T-helper 1 cell (primary cell): ENCODE measurements around the gene MAP2.
"Not testable (repeated sequence)": the region's sequence is repeated elsewhere in the genome, so short reads cannot be mapped to it uniquely, and the experiment has no call there.

Source experiments
- DNase-seq, 5 donors: peaks; one replicate each; pipeline ENCODE4 v3.0.0-alpha.2; 2012 to 2020

The MAP2 gene

DNA sequence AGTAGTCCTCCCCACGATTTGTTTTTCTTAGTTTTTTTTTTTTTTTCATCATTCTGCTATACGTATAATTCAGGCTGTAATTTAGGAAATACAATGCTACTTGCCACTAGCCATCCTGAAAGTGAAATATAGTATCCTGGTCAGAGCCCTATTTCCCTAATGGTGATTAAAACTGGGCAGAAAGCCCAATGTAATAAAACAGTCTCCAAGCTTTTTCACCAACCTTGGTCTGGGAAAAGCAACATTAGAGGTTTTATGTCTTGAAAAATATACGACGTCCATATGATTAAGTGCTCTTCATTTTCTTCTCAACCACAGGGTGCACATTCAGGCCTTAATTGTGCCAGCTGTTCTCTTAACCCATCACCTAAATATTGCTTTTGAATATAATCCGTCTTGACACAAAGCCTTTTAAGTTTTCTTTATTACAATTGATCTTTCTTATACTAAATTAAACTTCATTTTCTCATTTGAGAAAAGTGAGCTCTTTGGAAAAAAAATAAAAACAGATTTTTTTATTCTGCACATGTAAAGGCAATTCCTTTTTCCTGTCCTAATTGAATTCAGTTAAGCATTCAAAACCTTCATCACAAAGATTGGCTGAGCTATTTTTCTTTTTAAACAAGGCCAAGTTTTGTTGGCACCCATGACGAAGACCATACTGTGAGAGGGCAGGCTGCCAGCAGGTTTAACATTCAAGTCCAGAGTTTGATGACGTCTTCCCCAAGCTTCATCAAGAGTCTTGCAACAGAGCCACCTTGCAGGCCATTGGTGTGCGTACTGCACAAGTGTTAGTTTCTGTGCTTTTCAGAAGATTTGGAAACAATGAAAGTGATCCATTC is 52.7 kb downstream of the MAP2 start:
- no peak for DNase-seq

DNA sequence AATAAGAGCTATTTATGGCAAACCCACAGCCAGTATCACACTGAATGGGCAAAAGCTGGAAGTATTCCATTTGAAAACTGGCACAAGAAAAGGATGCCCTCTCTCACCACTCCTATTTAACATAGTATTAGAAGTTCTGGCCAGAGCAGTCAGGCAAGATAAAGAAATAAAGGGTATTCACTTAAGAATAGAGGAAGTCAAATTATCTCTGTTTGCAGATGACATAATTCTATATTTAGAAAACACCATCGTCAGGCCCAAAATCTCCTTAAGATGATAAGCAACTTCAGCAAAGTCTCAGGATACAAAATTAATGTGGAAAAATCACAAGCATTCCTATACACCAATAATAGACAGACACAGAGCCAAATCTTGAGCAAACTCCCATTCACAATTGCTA is 68.4 kb downstream of the MAP2 start:
- DNase-seq, result not testable (repeated sequence)

DNA sequence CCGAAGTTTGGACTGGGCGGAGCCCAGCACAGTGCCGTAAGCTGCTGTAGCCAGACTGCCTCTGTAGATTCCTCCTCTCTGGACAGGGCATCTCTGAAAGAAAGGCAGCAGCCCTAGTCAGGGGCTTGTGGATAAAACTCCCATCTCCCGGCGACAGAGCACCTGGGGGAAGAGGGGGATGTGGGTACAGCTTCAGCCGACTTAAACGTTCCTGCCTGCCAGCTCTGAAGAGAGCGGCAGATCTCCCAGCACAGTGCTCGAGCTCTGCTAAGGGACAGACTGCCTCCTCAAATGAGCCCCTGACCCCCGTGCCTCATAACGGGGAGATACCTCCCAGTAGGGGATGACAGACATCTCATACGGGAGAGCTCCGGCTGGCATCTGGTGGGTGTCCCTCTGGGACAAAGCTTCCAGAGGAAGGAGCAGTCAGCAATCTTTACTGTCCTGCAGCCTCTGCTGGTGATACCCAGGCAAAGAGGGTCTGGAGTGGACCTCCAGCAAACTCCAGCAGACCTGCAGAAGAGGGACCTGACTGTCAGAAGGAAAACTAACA is 71.3 kb downstream of the MAP2 start:
- DNase-seq, result not testable (repeated sequence)

DNA sequence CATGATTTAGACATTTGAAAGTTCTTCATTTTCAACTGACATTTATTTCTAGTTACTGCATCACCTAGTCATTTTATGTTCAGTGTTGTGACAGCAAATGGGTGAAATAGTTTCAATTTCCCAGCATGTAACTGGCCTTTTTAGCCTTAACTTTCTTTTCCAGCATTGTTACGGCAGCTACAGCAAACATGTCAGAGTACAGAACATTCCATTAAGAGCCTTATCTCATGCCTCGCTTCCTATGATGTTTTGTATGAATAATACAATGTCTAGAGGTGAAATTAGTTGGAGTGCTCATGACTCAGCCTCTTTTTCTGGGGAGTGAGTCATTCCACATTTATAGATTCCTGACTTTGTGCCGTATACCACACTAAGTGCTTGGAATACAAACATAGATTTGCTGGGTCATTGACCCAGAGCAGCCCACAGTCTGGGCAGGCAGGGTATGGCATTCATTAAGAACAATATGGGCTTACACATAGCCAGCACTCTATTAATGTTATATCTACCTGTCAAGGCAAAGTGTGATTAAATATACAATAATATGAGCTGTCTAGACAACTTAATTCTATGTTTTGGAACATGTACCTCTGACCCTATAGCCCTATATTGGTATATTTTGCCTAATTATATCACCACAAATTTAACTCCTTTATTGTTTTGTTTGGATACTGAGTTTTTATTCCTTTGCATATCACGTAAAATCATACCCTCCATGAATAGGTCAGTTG is 72.2 kb downstream of the MAP2 start:
- no peak for DNase-seq

DNA sequence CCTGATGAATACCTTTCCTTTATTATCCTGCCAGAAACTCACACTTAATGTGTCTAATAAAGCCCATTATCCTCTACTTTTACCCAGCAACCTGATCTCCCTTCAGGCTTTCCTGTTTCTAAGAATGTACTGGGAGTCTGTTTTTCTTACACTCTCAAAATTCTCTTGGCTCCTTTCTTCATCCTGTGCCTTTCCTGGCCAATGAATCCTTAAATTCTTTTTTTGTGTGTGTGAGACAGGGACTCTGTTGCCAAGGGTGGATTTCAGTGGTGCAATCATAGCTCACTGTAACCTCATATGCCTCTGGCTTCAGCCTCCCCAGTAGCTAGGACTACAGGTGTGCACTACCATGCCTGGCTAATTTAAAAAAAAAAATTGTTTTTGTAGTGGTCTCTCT is 72.7 kb downstream of the MAP2 start:
- DNase-seq, result no peak

DNA sequence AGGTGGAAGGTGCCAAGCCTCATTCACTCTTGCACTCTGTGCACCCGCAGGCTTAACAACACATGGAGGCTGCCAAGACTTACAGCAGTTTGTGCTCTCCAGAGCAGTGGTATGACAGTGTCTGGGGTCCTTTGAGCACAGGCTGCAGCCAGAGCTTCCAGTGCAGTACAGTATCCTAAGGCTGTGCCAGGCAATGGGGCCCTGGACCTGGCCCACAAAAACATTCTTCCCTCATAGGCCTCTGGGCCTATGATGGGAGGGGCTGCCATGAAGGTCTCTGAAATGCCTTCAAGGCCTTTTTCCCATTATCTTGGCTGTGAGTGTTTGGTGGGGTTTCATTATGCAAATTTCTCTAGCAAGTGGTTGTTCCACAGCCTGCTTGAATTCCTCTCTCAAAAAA is 74.8 kb downstream of the MAP2 start:
- no peak for DNase-seq

DNA sequence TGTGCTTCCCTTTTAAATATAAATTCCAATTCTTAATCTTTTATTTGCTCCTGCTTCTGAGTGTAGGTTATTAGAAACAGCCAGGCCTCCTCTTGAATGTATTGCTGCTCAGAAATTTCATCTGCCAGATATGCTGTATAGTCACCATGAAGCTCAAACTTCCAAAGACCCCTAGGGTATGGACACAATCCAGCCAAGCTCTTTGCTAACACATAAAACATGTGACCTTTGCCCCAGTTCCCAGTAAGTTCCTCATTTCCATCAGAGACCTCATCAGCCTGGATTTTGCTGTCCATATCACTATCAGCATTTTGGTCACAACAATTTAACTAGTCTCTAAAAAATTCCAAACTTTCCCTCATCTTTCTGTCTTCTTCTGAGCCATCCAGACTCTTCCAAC is 75.2 kb downstream of the MAP2 start:
- DNase-seq, result no peak

DNA sequence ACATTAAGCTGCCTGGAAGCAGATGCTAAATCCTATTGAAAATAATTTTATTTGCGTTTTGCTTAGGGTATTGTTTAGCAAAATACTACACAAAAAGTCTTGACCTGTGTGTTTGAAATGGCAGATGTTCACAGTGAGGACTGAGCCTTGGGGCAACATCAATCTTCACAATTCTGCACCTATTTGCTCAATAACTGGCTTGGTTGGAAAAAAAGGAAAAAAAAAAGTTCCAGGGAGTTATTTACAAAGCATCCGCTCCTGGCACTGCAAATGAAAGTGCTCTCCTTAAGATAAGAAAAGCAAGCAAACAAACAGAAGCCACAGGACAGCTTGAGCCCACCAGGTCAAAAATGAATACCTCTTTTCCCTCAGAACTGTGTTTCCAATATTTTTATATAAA is 77.7 kb downstream of the MAP2 start:
- DNase-seq, result no peak

DNA sequence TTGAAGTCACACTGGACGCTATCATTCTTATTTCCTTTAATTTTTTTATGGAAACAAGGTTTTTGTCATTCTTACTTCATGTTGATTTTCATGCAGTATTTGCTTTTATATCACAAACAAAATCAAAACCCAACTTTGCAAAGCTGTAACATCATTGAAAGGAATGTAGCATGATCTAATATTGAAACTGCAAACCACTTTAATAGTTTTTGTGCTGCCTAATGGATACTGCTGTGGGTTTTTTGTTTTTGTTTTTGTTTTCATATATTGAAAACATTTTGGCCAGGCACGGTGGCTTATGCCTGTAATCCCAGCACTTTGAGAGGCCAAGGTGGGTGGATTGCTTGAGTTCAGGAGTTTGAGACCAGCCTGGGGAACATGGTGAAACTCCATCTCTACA is 81.6 kb downstream of the MAP2 start:
- DNase-seq, result no peak

DNA sequence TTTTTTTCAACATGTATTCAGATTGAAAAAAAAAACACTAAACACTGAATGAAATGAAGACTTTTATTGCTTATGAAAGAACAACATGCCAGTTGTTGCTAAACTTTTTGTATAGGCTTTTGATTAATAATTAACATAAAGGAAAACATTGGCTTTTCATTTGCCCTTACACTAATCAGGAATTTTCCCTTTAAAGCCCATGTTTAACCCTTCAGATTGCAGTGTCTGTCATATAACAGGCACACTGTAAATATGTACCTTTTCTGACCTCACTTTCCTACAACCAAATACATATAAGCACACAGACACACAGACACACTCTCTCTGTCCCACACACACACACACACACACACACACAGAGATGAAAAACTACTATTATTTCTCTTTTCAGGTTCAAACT is 84.4 kb downstream of the MAP2 start:
- DNase-seq, result no peak

DNA sequence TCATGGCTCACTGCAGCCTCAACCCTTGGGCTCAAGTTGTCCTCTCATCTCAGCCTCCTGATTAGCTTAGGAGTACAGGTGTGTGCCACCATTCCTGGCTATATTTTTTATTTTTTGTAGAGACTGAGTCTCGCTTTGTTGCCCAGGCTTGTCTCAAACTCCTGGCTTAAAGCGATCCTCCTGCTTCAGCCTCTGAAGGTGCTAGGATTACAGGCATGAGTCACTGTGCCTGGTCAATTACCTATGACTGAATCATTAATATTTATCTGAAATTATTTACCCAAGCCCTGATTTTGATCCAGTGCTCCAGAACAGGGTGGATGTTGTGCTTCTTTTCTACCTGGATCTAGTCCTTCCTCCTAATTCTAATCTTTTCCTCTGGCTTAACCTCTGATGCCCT is 87.8 kb downstream of the MAP2 start:
- no peak for DNase-seq

DNA sequence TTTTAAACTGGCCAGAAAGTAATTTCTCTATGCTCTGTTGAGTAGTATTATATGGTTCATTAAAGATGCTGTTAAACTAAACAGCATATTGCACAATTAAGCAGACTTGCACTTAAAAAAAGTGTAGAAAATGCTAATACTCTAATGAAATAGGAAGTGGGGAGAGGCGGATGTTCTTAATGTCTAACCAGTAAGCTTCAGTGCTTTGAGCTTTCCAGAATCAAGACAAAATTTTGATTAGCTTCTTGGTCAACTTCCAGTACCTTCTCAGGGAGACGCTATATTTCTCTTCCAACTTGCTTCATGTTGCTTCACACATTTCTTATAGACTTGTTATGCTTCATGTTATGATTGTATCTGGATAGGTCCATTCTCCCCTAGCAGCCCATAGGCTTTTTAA is 89.1 kb downstream of the MAP2 start:
- DNase-seq, result no peak

DNA sequence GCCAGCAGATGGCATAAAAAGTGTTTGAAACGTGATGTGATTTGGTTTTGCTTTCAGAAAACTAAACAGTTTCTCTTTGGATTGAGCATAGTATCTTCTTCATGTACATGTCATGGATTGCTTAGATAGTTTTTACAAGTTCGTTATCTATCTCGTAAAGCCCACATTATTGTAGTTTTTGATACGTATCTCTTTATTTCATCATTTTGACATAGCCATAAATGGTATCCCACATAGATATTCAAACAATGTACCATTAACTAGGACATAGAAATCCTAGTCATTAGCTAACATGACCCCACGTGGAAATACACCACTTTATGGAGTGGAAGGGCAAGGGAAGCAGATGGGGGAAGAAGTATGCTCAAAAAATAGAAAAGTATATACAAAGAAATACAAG is 93.6 kb downstream of the MAP2 start:
- no peak for DNase-seq

DNA sequence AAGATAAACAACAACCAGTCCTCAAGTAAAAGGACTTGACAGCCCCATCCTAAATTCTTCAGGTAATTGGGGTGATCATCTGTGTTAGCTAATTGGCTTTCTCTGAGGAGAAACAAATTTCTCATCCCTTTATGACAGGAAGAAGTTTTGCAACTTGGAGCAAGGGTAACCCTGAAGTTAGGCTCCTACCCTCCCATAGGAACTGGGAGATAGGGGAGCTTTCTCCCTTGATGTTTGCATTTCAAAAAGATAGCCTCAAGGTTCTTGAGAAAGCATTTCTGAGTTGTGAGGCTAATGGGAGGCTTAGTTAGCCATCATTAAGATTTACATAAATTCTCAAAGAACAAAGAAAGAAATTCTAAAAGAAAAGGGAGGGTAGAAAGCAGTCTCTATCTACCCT is 95.4 kb downstream of the MAP2 start:
- no peak for DNase-seq

DNA sequence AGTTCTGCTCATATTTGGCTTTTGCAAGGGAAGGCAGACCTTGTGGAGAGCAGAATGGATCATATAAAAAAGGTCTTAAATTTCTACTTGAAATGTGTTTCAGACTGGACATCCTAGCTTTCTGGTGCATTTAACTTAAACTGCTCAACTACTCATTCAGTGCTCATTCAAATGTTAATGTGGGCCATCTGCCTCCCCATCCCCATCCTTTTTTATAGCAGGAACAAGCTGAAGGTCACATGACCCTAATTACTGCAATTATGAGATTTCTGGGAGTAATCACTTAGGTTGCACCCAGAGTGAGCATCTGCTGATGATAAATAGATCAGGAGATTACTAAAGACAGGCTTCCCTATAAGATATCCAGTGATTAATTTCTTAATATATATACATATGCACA is 96.1 kb downstream of the MAP2 start:
- DNase-seq, result no peak

DNA sequence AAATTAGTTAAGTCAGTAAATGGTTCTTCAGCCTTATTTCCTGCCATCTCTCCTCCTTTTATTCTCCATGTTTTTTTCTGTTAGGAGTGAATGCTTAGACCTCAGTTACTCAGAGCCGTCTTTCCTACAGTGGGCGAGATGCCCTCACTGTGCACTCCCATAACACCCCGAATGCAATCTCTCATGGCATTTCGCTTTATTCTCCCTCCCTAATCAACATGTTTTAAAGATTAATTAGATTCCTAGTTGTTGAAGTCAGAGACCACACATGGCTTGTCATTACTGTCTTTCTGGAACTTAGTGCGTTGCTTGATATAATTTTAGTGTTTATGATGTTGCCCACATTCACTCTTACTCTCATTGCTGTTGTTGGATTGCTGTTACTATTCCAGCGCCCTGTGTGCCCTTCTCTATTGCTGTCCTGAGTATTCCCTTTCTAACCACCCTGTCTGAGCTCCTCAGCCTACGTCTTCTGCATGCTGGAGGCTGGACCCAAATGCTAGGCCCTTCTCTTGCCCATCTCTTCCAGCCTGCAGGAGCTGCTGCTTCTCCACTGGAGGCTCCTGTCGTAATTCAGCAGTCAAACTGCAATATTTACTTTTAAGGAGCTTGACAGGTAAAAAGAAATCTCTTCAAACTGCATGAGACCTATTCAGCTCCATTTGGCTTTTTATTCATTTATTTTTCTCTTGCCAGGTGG is 99.3 kb downstream of the MAP2 start:
- no peak for DNase-seq

DNA sequence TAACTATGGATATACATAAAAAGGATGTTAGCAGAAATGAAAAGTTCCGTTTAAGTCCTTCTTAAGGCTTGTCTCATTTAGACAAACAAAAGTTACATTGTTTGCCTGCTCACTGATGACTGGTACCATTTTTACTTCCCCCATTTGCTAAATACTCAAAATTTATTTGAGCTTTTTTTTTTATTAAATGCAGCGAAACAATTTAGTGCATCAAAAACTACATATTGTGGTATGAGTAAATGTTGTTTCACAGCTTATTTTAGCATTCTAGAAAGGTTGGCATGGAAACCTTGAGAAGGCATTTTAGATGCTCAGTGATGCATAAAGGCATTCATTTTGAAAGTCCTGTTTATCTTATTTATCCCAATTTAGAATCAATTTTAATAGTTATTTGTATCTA is 100.0 kb downstream of the MAP2 start:
- DNase-seq, result no peak

DNA sequence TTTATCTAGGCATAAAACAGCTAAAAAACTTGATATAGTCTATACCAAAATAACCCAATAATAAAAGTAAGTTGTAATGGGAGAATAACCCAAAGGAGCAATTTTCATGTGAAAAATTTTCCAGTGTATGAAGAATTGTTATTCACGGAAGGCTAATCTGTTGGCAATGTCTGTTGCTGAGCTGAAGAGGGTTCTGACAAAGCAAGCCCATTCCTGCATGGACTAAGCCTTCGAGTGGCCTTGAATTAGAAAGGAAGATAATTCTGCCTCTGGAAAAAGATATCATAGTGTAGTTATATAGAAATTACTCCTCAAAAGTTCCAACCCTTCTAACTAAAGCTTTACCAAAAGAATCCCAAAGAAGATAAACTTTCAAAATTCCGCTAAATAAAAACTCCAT is 101.5 kb downstream of the MAP2 start:
- DNase-seq, result no peak

DNA sequence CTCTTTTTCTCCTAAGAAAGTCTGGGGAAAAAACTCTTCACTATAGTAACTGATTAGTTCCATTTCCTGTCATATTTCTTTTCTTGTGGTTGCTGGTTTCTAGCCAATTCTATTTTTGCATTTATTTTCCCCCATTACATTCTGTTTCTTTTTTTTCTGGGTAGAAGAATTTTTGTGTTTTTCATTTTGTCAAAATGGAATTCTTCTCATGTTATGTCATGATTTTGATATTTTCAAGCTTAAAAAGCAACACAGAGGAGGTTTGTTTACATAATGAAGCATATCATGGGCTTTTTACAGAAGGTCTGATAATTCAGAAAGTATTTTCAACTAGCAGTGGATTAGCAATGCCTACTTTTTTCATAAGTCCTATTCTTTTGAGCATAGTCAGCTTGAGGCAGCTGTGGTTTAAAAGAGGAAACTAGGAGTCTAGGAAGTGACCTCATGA is 102.0 kb downstream of the MAP2 start:
- no peak for DNase-seq

DNA sequence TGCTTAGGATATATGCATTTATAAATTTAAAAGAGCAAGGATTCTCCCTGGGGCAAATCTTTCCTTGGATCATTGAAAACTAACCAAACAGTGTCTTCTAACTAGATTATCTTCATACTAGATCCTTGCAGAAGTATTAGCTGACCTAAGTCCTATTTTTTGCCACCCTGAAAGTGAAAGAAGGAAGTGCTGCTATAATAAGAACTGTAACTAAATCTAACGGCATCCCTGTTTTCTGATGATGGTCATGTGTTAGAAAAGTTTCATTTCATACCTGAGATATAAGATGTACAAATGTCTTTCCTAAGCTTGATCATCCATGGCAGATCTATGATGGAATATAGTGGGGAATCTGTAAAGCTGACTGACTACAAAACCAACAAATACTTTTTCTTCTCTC is 102.7 kb downstream of the MAP2 start:
- no peak for DNase-seq

DNA sequence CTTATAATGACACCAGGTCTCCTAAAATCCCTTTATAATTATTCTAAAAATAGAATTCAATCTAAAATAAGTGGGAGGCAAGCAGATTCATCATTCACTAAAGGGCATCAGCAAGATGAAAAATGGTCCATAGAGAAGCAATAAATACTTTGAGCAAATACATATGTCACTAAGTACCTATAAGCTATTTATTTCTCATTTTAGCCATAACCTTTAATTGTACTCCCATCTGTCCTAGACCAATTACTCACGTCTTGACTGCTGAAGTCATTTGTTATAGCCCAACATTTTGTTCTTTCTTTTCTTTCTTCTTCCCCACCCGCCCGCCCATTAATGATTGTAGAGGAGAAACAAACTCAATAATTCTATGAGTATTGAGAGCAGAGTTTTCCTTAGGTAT is 105.7 kb downstream of the MAP2 start:
- DNase-seq, result no peak

DNA sequence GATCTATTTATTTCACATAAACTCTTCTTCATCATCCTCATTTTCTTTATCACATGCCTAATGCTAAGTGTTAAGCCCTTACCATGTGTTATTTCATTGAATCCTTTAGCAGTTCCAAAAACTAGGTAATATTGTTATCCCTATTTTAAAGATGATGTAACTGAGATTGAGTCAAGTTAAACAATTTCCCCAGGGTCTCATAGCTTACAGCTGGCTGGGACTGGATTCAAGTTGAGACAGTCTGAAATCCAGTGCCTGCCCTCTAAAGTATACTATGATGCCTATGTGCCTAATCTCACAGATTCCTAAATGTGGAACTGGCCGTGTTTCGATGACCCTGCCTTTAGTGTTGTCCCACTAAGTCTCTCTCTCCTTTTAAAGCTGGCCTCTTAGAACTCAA is 108.5 kb downstream of the MAP2 start:
- DNase-seq, result no peak

DNA sequence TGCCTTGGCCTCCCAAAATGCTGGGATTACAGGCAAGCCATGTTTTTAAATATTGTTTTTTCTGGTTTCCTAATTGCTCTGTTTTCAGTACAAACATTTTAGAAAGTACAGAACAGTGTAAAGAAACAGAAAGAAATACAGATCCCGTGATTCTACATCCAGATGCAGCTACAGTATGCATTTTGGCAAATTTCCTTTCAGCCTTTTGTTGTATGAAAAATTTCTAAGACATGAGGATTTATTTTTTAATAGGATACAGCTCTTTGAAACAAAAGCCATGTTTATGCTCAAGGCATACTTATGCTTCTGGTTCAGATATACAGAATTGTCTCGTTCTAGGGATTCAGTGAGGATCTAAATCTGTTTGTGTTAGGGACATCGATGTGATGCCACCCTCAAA is 109.5 kb downstream of the MAP2 start:
- no peak for DNase-seq

DNA sequence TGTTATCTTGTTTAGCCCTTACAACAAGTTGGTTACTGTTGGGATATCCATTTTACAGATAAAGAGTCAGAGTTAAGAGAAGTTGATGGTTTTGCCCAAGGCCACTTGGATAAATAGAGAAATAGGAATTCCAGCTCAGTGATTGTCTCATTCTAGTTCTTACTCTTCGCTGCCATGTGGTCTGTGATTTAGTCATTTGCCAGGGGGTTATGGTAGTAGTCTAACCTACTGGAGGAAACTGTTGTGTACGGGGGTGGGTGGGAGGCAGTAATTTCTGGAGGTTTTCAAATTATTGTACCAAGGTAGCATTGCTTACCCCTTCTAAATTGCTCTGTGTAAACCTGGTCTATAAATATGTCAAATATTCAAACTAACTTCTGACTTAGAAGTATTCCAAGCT is 110.4 kb downstream of the MAP2 start:
- DNase-seq, result no peak
